Measurements from ENCODE around the gene MYMX. TPM values are rescaled to one million over a fixed set of nuclear protein-coding genes. Genes with fewer than 3 reads are reported as not detected.

MYMX gene
- polyA plus RNA-seq, 1 experiment, result not detected

DNA sequence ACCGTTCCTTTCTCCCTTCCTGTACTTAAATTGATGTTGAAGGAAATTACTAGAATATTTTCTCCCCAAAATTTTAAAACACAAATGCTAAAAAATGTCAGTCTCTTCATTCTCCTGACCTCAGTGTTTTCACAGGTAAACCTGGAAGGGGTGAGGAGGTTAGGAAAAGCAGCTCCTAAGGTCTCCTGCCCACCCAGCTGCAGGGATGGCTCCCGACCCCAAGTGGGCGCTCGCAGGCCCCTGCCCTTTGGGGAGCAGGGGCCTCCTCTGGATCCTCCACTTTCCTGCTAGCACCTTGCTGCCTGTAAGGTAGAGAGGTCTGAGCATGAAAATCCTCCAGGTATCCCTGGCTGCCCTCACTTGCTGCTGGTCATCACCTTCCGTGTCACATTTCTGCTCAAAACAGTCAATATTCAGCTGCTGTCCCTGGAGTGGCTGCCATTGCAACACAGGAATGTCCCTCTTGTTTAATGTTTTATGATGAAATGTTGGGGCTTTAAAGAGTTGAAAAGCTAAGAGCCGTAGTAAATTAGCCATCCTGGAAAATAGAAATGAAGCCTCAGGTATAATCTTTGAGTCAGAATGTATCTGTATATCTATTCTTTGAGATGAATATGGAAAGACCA lies 19.3 kb downstream of the MYMX start:
- POLR2A ChIA-PET, result interaction anchor here (0.6 kb wide), 1 partner anchor 14 kb away, joined by 19 read pairs; no protein-coding TSS in a partner anchor
- Histone ChIP-seq H3K27me3 (ENCODE audit: control insufficient read depth, insufficient read depth, low read length) (no peaks in the 10 kb centered on the region), H3K4me3 (ENCODE audit: low read depth, low read length) (no peak overlapping the region), H3K36me3 (ENCODE audit: control insufficient read depth, insufficient read depth, low read length) (no peaks in the 10 kb centered on the region; the same call in 1 of the 2 replicates)
- no peak for DNase-seq (ENCODE audit: low read depth)
- TF ChIP-seq, protein P1, sequence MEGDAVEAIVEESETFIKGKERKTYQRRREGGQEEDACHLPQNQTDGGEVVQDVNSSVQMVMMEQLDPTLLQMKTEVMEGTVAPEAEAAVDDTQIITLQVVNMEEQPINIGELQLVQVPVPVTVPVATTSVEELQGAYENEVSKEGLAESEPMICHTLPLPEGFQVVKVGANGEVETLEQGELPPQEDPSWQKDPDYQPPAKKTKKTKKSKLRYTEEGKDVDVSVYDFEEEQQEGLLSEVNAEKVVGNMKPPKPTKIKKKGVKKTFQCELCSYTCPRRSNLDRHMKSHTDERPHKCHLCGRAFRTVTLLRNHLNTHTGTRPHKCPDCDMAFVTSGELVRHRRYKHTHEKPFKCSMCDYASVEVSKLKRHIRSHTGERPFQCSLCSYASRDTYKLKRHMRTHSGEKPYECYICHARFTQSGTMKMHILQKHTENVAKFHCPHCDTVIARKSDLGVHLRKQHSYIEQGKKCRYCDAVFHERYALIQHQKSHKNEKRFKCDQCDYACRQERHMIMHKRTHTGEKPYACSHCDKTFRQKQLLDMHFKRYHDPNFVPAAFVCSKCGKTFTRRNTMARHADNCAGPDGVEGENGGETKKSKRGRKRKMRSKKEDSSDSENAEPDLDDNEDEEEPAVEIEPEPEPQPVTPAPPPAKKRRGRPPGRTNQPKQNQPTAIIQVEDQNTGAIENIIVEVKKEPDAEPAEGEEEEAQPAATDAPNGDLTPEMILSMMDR (IDR thresholded peaks at IDR 0.05; ENCODE audit: insufficient read depth, low read depth, low read length), result no peak
- CTCF ChIA-PET, result interaction anchor here (0.7 to 6.8 kb wide), 8 partner anchors 8 to 140 kb away, joined by 3 to 89 read pairs (median 9); partner anchors contain the start of genes HSP90AB1, SLC29A1 and SLC35B2

DNA sequence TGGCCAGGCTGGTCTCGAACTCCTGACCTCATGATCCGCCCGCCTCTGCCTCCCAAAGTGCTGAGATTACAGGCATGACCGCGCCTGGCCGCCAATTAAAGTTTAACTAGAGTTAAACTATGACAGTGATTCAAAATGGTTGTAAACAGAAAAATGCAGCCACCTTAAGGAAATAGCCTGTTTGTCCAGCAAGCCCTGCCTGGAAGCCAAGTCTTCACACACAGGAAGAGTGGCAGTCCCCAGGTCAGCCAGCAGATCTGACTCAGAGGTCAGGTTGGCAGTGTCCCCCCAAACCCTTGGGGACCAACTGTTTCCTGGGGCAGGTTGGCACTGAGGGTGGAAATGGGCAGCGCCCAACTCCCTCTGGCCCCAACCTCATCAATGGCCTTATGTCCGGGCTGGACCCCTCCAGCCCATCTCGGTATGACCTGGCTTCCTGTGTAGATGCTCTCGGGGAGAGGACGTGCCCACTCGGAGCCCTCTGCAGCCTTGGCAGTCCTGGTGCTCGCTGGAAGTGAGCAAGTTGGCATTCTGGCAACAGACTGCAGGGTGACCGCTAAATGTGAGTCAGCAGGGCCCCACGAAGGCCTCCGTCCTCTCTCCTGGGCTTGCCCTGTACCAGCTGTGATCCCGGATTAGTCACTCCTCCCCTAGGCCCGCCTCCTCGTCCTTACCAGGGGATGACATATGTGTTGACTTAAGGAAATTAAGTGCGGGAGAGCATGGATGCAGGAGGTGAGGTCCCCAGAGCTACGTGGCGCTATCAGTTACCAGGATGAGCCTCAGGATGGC lies 20.5 kb downstream of the MYMX start:
- POLR2A ChIA-PET, result interaction anchor here (0.6 to 0.7 kb wide), 2 partner anchors 9 to 46 kb away, joined by 10 to 14 read pairs; partner anchors contain the start of gene HSP90AB1
- Histone ChIP-seq H3K4me3 (ENCODE audit: low read depth, low read length) (peak overlapping the region; percentile 53), H3K27me3 (ENCODE audit: control insufficient read depth, insufficient read depth, low read length) (no peaks in the 10 kb centered on the region), H3K36me3 (ENCODE audit: control insufficient read depth, insufficient read depth, low read length) (no peaks in the 10 kb centered on the region; the same call in 1 of the 2 replicates)
- peak; percentile 85 for DNase-seq (ENCODE audit: low read depth)
- CTCF ChIA-PET, result interaction anchor here (0.6 to 6.8 kb wide), 25 partner anchors 9 to 500 kb away, joined by 3 to 89 read pairs (median 4); partner anchors contain the start of genes CAPN11, HSP90AB1, SLC29A1 and SLC35B2
- TF ChIP-seq, protein P1 (IDR thresholded peaks at IDR 0.05; ENCODE audit: insufficient read depth, low read depth, low read length), result no peak

DNA sequence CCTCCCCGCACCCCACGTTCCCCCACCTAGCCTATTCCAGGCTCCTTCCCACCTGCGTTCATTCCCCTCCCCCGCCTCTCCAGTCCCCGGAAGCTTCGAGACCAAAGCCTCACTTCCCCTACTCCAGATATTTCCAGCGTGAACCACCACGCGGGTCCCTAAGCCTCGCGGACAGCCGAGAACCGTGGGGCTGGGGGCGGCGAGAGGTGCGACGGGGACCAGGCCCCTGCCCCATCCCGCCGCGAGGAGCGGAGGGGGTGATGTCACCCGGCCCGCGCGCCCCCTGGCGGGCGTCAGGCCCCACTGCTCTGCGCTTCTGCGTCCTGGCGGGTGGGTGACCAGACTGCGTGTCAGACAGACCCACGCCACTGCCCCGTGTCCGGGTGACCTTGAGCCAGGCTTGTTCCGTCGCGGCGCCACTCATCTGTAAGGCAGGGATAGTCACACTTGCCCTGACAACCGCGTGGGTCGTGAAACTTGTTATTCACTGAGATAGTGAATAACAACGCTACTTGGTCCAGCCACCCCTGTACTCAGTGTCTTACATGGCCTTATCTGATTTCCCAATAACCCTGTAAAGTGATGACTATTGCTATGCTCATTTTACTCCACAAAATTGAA lies 21.2 kb downstream of the MYMX start:
- Histone ChIP-seq H3K36me3 (ENCODE audit: control insufficient read depth, insufficient read depth, low read length) (no peaks in the 10 kb centered on the region), H3K4me3 (ENCODE audit: low read depth, low read length) (peak overlapping the region; percentile 53), H3K27me3 (ENCODE audit: control insufficient read depth, insufficient read depth, low read length) (no peaks in the 10 kb centered on the region)
- DNase-seq (ENCODE audit: low read depth), result no peak
- TF ChIP-seq, protein P1 (IDR thresholded peaks at IDR 0.05; ENCODE audit: insufficient read depth, low read depth, low read length), result peak; percentile 88
- ChIA-PET CTCF (interaction anchor here (0.6 to 6.8 kb wide), 25 partner anchors 8 to 747 kb away, joined by 3 to 89 read pairs (median 4); partner anchors contain the start of genes CAPN11, HSP90AB1, SLC29A1 and SLC35B2), POLR2A (interaction anchor here (0.6 to 0.7 kb wide), 2 partner anchors 9 to 46 kb away, joined by 10 to 14 read pairs; partner anchors contain the start of gene HSP90AB1)

DNA sequence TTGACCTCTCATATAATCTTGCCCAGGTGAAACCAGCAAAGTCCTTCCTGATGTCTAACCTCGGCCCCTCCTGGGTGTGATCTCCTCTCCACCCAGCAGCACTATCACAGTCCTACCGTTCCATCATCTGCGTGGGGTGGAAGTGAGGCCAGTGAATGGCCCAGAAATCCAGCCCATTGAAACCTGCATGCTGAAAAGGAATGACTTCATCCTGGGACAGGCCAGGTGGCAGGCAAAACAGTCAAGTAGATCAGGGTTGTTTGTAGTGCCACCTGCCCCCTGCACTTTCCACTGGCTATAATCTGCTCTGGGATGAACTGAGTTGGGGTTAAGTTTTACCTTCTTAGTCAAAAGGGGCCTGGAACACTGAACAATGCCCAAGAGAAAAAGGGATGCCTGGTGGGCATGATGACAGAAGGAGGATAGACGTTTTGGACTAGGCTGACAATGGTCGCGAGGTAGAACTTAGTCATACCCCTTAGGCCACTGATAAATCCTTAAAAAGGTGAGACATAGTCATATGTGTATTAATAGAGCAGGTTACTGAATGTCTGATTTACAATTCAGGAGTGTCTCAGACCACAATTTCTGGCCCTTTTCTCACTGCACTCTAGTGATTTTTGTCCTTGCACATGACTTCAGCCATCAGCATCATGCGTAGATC lies 22.1 kb downstream of the MYMX start:
- Histone ChIP-seq H3K36me3 (ENCODE audit: control insufficient read depth, insufficient read depth, low read length) (no peaks in the 10 kb centered on the region), H3K27me3 (ENCODE audit: control insufficient read depth, insufficient read depth, low read length) (no peaks in the 10 kb centered on the region), H3K4me3 (ENCODE audit: low read depth, low read length) (no peak overlapping the region)
- TF ChIP-seq, protein P1 (IDR thresholded peaks at IDR 0.05; ENCODE audit: insufficient read depth, low read depth, low read length), result no peak
- POLR2A ChIA-PET, result no interaction called here
- DNase-seq (ENCODE audit: low read depth), result no peak
- CTCF ChIA-PET, result interaction anchor here (0.7 to 6.8 kb wide), 6 partner anchors 7 to 140 kb away, joined by 3 to 89 read pairs (median 12); partner anchors contain the start of genes HSP90AB1 and SLC29A1
